Naive thymus-derived CD4-positive, alpha-beta T cell (primary cell): ENCODE measurements around the gene DOK6. TPM values are rescaled to one million over a fixed set of nuclear protein-coding genes. Genes with fewer than 3 reads are reported as not detected.

Source experiments
- ATAC-seq: fragments of 150-1000 bp; cut with Tn5 transposase; 2 replicates; pipeline ENCODE4 v1.10.0; 2021; ENCODE audit warnings: mild to moderate bottlenecking, moderate library complexity
- CTCF ChIA-PET: fragments of 350-600 bp; sonication (Branson Sonifier 250); formaldehyde crosslinking; loops from one replicate; lab custom pipeline; 2021; ENCODE audit warnings: antibody characterized with exemption; lab: Charles Lee
- POLR2A ChIA-PET: fragments of 350-600 bp; sonication (Branson Sonifier 250); formaldehyde crosslinking; loops from one replicate; lab custom pipeline; 2021; ENCODE audit warnings: antibody characterized with exemption, inconsistent platforms; lab: Charles Lee
- DNase-seq, 9 donors: peaks; one replicate each; pipeline versions ENCODE4 v3.0.0 to v3.0.0-alpha.2; 2020 to 2022; ENCODE audit warnings: mixed read lengths in 1 of 9
- H3K27ac ChIP-seq: one replicate; pipeline ENCODE4 v1.7.0; 2013; ENCODE audit warnings: mild to moderate bottlenecking, low read depth, low read length, moderate library complexity
- H3K27me3 ChIP-seq, 2 donors: one replicate each; pipeline ENCODE4 v1.7.0; 2013; ENCODE audit warnings: low read length in 2 of 2, mild to moderate bottlenecking in 2 of 2, moderate library complexity in 2 of 2; ENCODE audit not compliant: control insufficient read depth in 2 of 2, insufficient read depth in 2 of 2
- H3K36me3 ChIP-seq, 3 experiments: 1 replicate in 2 of 3; 2 replicates in 1 of 3; pipeline ENCODE4 v1.7.0; 2013; ENCODE audit warnings: low read length in 3 of 3, mild to moderate bottlenecking in 3 of 3, moderate library complexity in 1 of 3; ENCODE audit not compliant: insufficient read depth in 3 of 3, control insufficient read depth in 2 of 3
- H3K4me1 ChIP-seq, 2 donors: one replicate each; pipeline ENCODE4 v1.7.0; 2013; ENCODE audit warnings: low read length in 2 of 2, mild to moderate bottlenecking in 2 of 2, moderate library complexity in 1 of 2; ENCODE audit not compliant: control insufficient read depth in 2 of 2, insufficient read depth in 2 of 2
- H3K4me3 ChIP-seq: 2 replicates; pipeline ENCODE4 v1.7.0; 2013; ENCODE audit warnings: mild to moderate bottlenecking, low read length
- H3K9me3 ChIP-seq, 3 experiments: 1 replicate in 2 of 3; 2 replicates in 1 of 3; pipeline ENCODE4 v1.7.0; 2013; ENCODE audit warnings: low read length in 3 of 3; ENCODE audit not compliant: control insufficient read depth in 2 of 3
- H3K27ac Mint-ChIP-seq, 9 donors: one replicate each; pipeline ENCODE4 v1.8.0; 2020 to 2022; ENCODE audit warnings: mixed read lengths in 9 of 9, mild to moderate bottlenecking in 8 of 9, moderate library complexity in 5 of 9, inconsistent platforms in 2 of 9
- H3K27me3 Mint-ChIP-seq, 5 donors: one replicate each; pipeline ENCODE4 v1.8.0; 2021 to 2022; ENCODE audit warnings: mixed read lengths in 5 of 5, mild to moderate bottlenecking in 1 of 5
- H3K36me3 Mint-ChIP-seq, 5 donors: one replicate each; pipeline ENCODE4 v1.8.0; 2020 to 2022; ENCODE audit warnings: mixed read lengths in 5 of 5, mild to moderate bottlenecking in 3 of 5, inconsistent platforms in 1 of 5
- H3K4me1 Mint-ChIP-seq, 7 donors: one replicate each; pipeline ENCODE4 v1.8.0; 2020 to 2022; ENCODE audit warnings: mixed read lengths in 7 of 7, mild to moderate bottlenecking in 3 of 7, inconsistent platforms in 1 of 7
- H3K4me3 Mint-ChIP-seq, 10 donors: one replicate each; pipeline ENCODE4 v1.8.0; 2020 to 2022; ENCODE audit warnings: mild to moderate bottlenecking in 10 of 10, mixed read lengths in 10 of 10, moderate library complexity in 6 of 10, inconsistent platforms in 2 of 10
- H3K9me3 Mint-ChIP-seq, 11 donors: one replicate each; pipeline ENCODE4 v1.8.0; 2020 to 2022; ENCODE audit warnings: mixed read lengths in 11 of 11, mild to moderate bottlenecking in 4 of 11, inconsistent platforms in 1 of 11, moderate library complexity in 1 of 11
- intact Hi-C, 2 donors: fragments of 100-400 bp; cut with micrococcal nuclease; formaldehyde crosslinking; loops; one replicate each; pipeline ENCODE4 v1.15.1; 2023
- polyA plus RNA-seq, 2 donors: library from polyadenylated mRNA; unstranded; fragments of 300-500 nt; fragmentation: Illumina TruSeq; gene quantifications; one replicate each; pipeline ENCODE4 v1.2.3, GENCODE V29; 2021
- total RNA-seq, 6 experiments: library from RNA in 5 of 6; stranded (reverse) in 5 of 6; gene quantifications; 1 replicate in 5 of 6; 2 replicates in 1 of 6; pipeline ENCODE4 v1.2.3 and lab custom pipeline; 2021 to 2026

Gene DOK6
- total and polyA plus RNA-seq, 7 experiments from 2014 or later = 0.06 to 0.11 TPM; not detected in 5

GRCh38 chr18:69841117-69841516 is 440.4 kb downstream of the DOK6 start:
- ChIA-PET POLR2A (no interaction called here), CTCF (no interaction called here)
- intact Hi-C loops = no loop called here
- no peaks in the 10 kb centered on the region for H3K4me1 ChIP-seq
- H3K4me1 Mint-ChIP-seq = peaks cover 0 to 4% (median 0%) of the 10 kb centered on the region in 7 donors
- H3K9me3 ChIP-seq = no peaks in the 10 kb centered on the region
- H3K27me3 Mint-ChIP-seq = no peaks in the 10 kb centered on the region
- ATAC-seq (no peak), DNase-seq (no peak)
- H3K36me3 Mint-ChIP-seq = peaks cover 0 to 16% (median 4%) of the 10 kb centered on the region in 5 donors
- no peak overlapping the region for H3K27ac ChIP-seq
- H3K4me3 ChIP-seq = no peak overlapping the region
- no peaks in the 10 kb centered on the region for H3K9me3 Mint-ChIP-seq
- H3K27me3 ChIP-seq = no peaks in the 10 kb centered on the region
- H3K4me3 Mint-ChIP-seq = no peak overlapping the region
- H3K36me3 ChIP-seq = no peaks in the 10 kb centered on the region
- no peak overlapping the region for H3K27ac Mint-ChIP-seq

- CTCF ChIA-PET = no interaction called here
- DNase-seq = no peak
- no peak for ATAC-seq
- Histone ChIP-seq H3K27me3 (no peaks in the 10 kb centered on the region), H3K9me3 (no peaks in the 10 kb centered on the region), H3K36me3 (no peaks in the 10 kb centered on the region), H3K4me1 (no peaks in the 10 kb centered on the region), H3K27ac (no peak overlapping the region), H3K4me3 (no peak overlapping the region)
- POLR2A ChIA-PET = no interaction called here
- H3K4me3 Mint-ChIP-seq = no peak overlapping the region
- no peaks in the 10 kb centered on the region for H3K27me3 Mint-ChIP-seq
- H3K27ac Mint-ChIP-seq = no peak overlapping the region
- intact Hi-C loops = no loop called here
- H3K36me3 Mint-ChIP-seq = peaks cover 0 to 9% (median 0%) of the 10 kb centered on the region in 5 donors
- no peaks in the 10 kb centered on the region for H3K9me3 Mint-ChIP-seq
- H3K4me1 Mint-ChIP-seq = peaks cover 0 to 4% (median 0%) of the 10 kb centered on the region in 7 donors
Observed at GRCh38 chr18:69843015-69843414, 442.3 kb downstream of the DOK6 start.

GRCh38 chr18:69844656-69845055 is 444.0 kb downstream of the DOK6 start:
- ATAC-seq = no peak
- Histone ChIP-seq H3K36me3 (no peaks in the 10 kb centered on the region), H3K27me3 (no peaks in the 10 kb centered on the region), H3K9me3 (no peaks in the 10 kb centered on the region), H3K4me3 (no peak overlapping the region), H3K27ac (no peak overlapping the region), H3K4me1 (no peaks in the 10 kb centered on the region)
- peaks cover 0 to 3% (median 0%) of the 10 kb centered on the region in 7 donors for H3K4me1 Mint-ChIP-seq
- ChIA-PET CTCF (interaction anchor here (1.0 kb wide), 1 partner anchor 243 kb away, joined by 3 read pairs; no protein-coding TSS in a partner anchor), POLR2A (interaction anchor here (1.0 kb wide), 1 partner anchor 110 kb away, joined by 3 read pairs; no protein-coding TSS in a partner anchor)
- DNase-seq = no peak
- intact Hi-C loops = loop anchor here (1.0 to 5.0 kb wide), 3 partner anchors 228 to 243 kb away; no protein-coding TSS in a partner anchor
- no peak overlapping the region for H3K4me3 Mint-ChIP-seq
- no peak overlapping the region for H3K27ac Mint-ChIP-seq
- H3K9me3 Mint-ChIP-seq = no peaks in the 10 kb centered on the region
- no peaks in the 10 kb centered on the region for H3K27me3 Mint-ChIP-seq
- peaks cover 0 to 9% (median 0%) of the 10 kb centered on the region in 5 donors for H3K36me3 Mint-ChIP-seq

- no peak overlapping the region for H3K4me3 Mint-ChIP-seq
- H3K36me3 Mint-ChIP-seq = peaks cover 0 to 3% (median 0%) of the 10 kb centered on the region in 5 donors
- Histone ChIP-seq H3K36me3 (no peaks in the 10 kb centered on the region), H3K27ac (no peak overlapping the region), H3K9me3 (no peaks in the 10 kb centered on the region), H3K4me1 (no peaks in the 10 kb centered on the region), H3K27me3 (no peaks in the 10 kb centered on the region), H3K4me3 (no peak overlapping the region)
- ATAC-seq (no peak), DNase-seq (peak in 2 of 9 donors; percentile 5 to 12)
- peak overlapping the region in 1 of 9 donors; percentile 4 for H3K27ac Mint-ChIP-seq
- intact Hi-C loops = loop anchor here (1.0 to 5.0 kb wide), 4 partner anchors 113 to 241 kb away; no protein-coding TSS in a partner anchor
- ChIA-PET CTCF (interaction anchor here (0.7 to 1.0 kb wide), 2 partner anchors 17 to 242 kb away, joined by 3 read pairs; no protein-coding TSS in a partner anchor), POLR2A (interaction anchor here (1.0 kb wide), 1 partner anchor 109 kb away, joined by 3 read pairs; no protein-coding TSS in a partner anchor)
- peaks cover 0 to 3% (median 0%) of the 10 kb centered on the region in 7 donors for H3K4me1 Mint-ChIP-seq
- no peaks in the 10 kb centered on the region for H3K9me3 Mint-ChIP-seq
- H3K27me3 Mint-ChIP-seq = no peaks in the 10 kb centered on the region
Observed at GRCh38 chr18:69845593-69846506, 445.2 kb downstream of the DOK6 start.

- H3K4me1 ChIP-seq = no peaks in the 10 kb centered on the region
- Mint-ChIP-seq H3K27ac (peak overlapping the region in 1 of 9 donors; percentile 17), H3K36me3 (peaks cover 0 to 30% (median 14%) of the 10 kb centered on the region in 5 donors), H3K4me1 (peaks cover 0 to 2% (median 0%) of the 10 kb centered on the region in 7 donors), H3K4me3 (no peak overlapping the region), H3K27me3 (no peaks in the 10 kb centered on the region), H3K9me3 (peaks cover 0 to under 1% (median 0%) of the 10 kb centered on the region in 11 donors)
- H3K4me3 ChIP-seq = no peak overlapping the region
- ATAC-seq = no peak
- H3K27ac ChIP-seq = no peak overlapping the region
- CTCF ChIA-PET = no interaction called here
- intact Hi-C loops = no loop called here
- no peaks in the 10 kb centered on the region for H3K36me3 ChIP-seq
- H3K27me3 ChIP-seq = no peaks in the 10 kb centered on the region
- no peak for DNase-seq
- POLR2A ChIA-PET = no interaction called here
- no peaks in the 10 kb centered on the region for H3K9me3 ChIP-seq
Observed at GRCh38 chr18:69853051-69853450, 452.4 kb downstream of the DOK6 start.

- POLR2A ChIA-PET = no interaction called here
- CTCF ChIA-PET = interaction anchor here (0.6 kb wide), 1 partner anchor 16 kb away, joined by 3 read pairs; no protein-coding TSS in a partner anchor
Observed at GRCh38 chr18:69854455-69854854, 453.8 kb downstream of the DOK6 start.

More at GRCh38 chr18:69854455-69854854, 453.8 kb downstream of the DOK6 start:
- H3K27ac ChIP-seq = no peak overlapping the region
- H3K36me3 Mint-ChIP-seq = peaks cover 0 to 35% (median 17%) of the 10 kb centered on the region in 5 donors
- no peaks in the 10 kb centered on the region for H3K27me3 Mint-ChIP-seq
- intact Hi-C loops = no loop called here
- ATAC-seq (no peak), DNase-seq (no peak)
- no peaks in the 10 kb centered on the region for H3K9me3 ChIP-seq
- H3K4me3 Mint-ChIP-seq = no peak overlapping the region
- no peak overlapping the region for H3K27ac Mint-ChIP-seq
- peaks cover 0 to 2% (median 0%) of the 10 kb centered on the region in 7 donors for H3K4me1 Mint-ChIP-seq
- H3K27me3 ChIP-seq = no peaks in the 10 kb centered on the region
- no peaks in the 10 kb centered on the region for H3K4me1 ChIP-seq
- H3K36me3 ChIP-seq = no peaks in the 10 kb centered on the region
- H3K9me3 Mint-ChIP-seq = peaks cover 0 to 1% (median 0%) of the 10 kb centered on the region in 11 donors
- H3K4me3 ChIP-seq = no peak overlapping the region
